BE2C (cell line): ENCODE measurements around the gene PWWP2A.

Source experiments
- DNase-seq: peaks from one replicate; pipeline ENCODE4 v3.0.0-alpha.2; 2020
- H3K27me3 ChIP-seq: fragments of 250-450 bp; sonication (Bioruptor Pico); 2 replicates; pipeline ENCODE4 v1.5.1; 2020; ENCODE audit warnings: mild to moderate bottlenecking
- H3K36me3 ChIP-seq: fragments of 250-450 bp; sonication (Bioruptor Pico); 2 replicates; pipeline ENCODE4 v1.5.1; 2020; ENCODE audit warnings: mild to moderate bottlenecking
- H3K4me1 ChIP-seq: fragments of 250-450 bp; sonication (Bioruptor Pico); 2 replicates; pipeline ENCODE4 v1.5.1; 2020
- H3K4me3 ChIP-seq: 2 replicates; pipeline ENCODE4 v1.5.1; 2011; ENCODE audit warnings: low read depth, low read length
- H3K9me3 ChIP-seq: fragments of 250-450 bp; sonication (Bioruptor Pico); 2 replicates; pipeline ENCODE4 v1.5.1; 2020
- TF ChIP-seq, protein P1 (sequence below): IDR thresholded peaks from 2 replicates; pipeline ENCODE4 v1.5.1; 2012; ENCODE audit warnings: mild to moderate bottlenecking, low read depth, low read length

Gene PWWP2A

DNA sequence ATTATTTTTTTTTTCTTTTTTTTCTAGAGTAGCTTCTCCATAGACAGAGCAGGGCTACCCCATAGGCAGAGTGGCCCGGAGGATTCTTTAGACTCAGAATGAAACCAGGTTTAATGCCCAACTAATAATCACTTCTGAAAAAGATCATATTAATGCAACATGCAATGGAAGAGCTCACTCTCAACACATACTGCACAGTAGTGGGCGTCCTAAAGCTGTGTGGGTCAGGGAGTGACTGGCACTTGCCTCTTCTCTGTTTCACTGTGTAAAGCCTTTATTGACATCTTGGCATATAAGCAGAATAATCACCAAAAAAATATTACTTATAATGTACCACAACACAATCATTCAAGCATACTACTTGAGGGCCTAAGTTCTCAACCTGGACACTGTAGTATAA, 11.1 kb downstream of the PWWP2A start:
- DNase-seq: no peak
- H3K36me3 ChIP-seq: peaks cover 58% of the 10 kb centered on the region
- H3K27me3 ChIP-seq: no peaks in the 10 kb centered on the region
- TF ChIP-seq, protein P1, sequence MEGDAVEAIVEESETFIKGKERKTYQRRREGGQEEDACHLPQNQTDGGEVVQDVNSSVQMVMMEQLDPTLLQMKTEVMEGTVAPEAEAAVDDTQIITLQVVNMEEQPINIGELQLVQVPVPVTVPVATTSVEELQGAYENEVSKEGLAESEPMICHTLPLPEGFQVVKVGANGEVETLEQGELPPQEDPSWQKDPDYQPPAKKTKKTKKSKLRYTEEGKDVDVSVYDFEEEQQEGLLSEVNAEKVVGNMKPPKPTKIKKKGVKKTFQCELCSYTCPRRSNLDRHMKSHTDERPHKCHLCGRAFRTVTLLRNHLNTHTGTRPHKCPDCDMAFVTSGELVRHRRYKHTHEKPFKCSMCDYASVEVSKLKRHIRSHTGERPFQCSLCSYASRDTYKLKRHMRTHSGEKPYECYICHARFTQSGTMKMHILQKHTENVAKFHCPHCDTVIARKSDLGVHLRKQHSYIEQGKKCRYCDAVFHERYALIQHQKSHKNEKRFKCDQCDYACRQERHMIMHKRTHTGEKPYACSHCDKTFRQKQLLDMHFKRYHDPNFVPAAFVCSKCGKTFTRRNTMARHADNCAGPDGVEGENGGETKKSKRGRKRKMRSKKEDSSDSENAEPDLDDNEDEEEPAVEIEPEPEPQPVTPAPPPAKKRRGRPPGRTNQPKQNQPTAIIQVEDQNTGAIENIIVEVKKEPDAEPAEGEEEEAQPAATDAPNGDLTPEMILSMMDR: no peak
- H3K9me3 ChIP-seq: no peaks in the 10 kb centered on the region
- no peak overlapping the region for H3K4me3 ChIP-seq
- no peaks in the 10 kb centered on the region for H3K4me1 ChIP-seq

DNA sequence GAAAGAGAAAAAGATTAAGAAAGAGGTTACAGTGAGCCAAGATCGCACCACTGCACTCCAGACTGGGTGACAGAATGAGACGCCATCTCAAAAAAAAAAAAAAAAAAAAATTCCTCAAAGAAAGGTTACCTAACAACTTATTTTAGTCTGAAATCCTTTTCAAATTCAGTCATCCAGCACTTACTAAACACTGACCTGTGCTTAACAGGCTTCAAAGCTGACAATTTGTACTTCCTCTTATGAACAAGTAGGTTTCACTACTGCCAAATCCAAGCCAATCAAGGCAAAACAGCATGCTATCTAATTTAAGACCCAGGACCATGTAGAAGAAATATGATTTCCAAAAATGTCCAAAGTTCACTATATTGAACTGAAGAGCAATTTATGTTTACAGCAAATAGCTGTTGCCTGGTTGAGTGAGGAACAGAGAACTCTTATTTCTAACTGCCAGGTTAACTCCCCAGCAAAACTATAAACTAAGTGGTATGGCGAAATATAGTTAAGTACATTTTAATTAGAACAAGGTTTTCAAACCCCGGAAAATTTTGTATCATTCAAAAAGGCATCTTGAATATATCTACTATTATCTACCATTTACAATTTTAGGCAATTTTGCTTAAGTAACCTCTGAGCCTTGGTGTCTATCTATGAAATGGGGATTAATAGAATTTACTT, 13.4 kb downstream of the PWWP2A start:
- no peak for DNase-seq
- Histone ChIP-seq H3K4me1 (no peaks in the 10 kb centered on the region), H3K4me3 (no peak overlapping the region), H3K9me3 (no peaks in the 10 kb centered on the region), H3K27me3 (no peaks in the 10 kb centered on the region), H3K36me3 (peaks cover 38% of the 10 kb centered on the region)
- TF ChIP-seq, protein P1: no peak

DNA sequence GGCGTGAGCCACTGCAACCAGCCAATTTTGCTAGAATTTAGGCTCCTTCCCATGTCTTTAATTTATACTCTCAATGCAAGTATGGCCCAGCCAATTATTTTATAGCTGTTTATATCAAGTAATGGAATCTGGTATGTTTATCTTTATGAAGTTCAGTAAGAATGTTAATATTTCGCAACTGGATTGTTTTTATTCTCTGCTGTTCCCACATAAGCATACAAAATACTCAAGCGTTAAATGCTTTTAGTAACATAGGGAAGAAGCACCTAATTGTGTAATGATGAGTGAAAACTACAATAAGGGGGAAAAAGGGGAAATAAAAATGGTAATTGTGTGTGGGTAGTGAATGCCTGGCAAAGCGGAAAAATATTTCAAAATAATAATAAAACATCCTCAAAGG, 21.3 kb downstream of the PWWP2A start:
- TF ChIP-seq, protein P1: no peak
- DNase-seq: no peak
- H3K27me3 ChIP-seq: no peaks in the 10 kb centered on the region
- H3K4me1 ChIP-seq: no peaks in the 10 kb centered on the region
- H3K4me3 ChIP-seq: no peak overlapping the region
- no peaks in the 10 kb centered on the region for H3K9me3 ChIP-seq
- H3K36me3 ChIP-seq: peaks cover 30% of the 10 kb centered on the region

DNA sequence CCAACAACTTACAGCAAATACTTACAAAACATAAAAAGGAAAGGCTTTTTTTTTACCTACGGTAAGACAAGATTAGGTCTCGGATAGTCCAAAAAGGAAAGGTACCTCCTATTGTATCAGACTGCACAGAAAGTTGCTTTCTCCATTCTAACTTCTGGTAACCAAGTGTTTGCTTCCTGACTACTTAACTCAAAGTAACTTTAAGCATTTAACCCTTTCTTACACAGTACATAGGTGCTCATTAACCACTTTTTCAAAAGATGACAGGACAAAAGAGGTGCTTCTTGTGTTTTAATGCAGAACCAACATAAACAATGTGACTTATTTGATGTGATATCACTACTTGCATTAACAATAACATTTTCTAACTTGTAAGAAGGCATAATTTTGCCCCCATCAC, 23.1 kb downstream of the PWWP2A start:
- H3K4me3 ChIP-seq: no peak overlapping the region
- DNase-seq: no peak
- H3K36me3 ChIP-seq: peaks cover 44% of the 10 kb centered on the region
- TF ChIP-seq, protein P1: no peak
- H3K27me3 ChIP-seq: no peaks in the 10 kb centered on the region
- H3K9me3 ChIP-seq: no peaks in the 10 kb centered on the region
- no peaks in the 10 kb centered on the region for H3K4me1 ChIP-seq

DNA sequence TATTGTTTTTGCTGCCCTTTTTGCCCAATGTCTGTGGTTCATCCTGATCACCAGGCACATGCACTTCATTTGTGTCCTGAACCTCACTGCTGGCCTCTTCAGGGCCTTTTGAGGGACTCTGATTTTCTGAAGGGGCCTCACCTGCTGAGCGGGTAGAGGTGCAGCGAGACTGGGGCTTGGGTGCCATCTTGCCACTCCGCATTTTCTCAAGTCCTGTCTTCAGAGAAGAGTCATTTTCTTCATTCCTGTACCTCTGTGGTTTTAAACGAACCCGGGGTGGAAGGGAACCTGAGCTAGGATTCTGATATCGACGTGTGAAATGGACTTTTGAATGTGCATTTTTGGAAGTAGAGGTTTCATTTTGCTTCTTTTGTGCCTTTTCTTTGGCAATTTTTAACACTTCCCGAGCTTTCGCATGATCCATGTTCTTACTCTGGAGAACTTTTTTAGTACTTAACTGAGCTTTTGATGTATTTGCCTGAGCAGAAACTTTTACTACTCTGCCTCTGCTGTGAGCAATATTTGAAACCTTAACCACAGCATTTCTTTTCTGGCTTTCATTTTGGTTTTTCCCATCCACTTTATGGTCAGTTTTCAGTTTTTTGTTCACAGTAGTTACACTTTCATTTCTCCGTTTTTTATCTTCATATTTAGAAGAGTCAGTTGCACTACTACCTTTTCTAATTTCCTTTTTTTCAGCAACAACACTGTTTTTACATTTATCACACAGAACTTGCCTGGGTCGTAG, 26.1 kb downstream of the PWWP2A start:
- Histone ChIP-seq H3K9me3 (no peaks in the 10 kb centered on the region), H3K27me3 (no peaks in the 10 kb centered on the region), H3K4me3 (no peak overlapping the region), H3K36me3 (peaks cover 36% of the 10 kb centered on the region), H3K4me1 (no peaks in the 10 kb centered on the region)
- DNase-seq: no peak
- TF ChIP-seq, protein P1: no peak

DNA sequence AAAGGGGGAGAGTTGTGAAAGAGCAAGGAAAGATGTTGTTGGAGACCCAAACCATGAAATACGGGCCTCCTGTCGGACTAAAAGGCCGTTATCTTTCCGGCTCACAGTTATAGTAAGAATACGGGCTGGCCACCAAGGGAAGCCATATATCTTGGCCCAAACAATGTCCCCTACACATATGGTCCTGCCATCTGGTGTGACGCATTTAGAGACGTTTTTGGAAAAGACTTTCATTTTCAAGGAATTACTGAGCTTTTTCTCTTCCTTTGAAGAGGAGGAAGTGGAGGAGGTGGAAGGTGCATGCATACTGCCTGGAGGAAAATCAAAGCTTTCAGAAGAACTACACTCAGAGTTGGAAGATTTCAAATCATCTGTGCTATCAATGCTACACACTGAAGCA, 26.7 kb downstream of the PWWP2A start:
- peaks cover 31% of the 10 kb centered on the region for H3K36me3 ChIP-seq
- H3K4me1 ChIP-seq: no peaks in the 10 kb centered on the region
- H3K27me3 ChIP-seq: no peaks in the 10 kb centered on the region
- no peaks in the 10 kb centered on the region for H3K9me3 ChIP-seq
- TF ChIP-seq, protein P1: no peak
- H3K4me3 ChIP-seq: no peak overlapping the region
- no peak for DNase-seq
